GM12878 (cell line): Measurements from ENCODE around the gene RAB36. TPM values are rescaled to one million over a fixed set of nuclear protein-coding genes. Genes with fewer than 3 reads are reported as not detected.

Source experiments
- ATAC-seq: fragments of 200-7000 bp; cut with Tn5 transposase; 3 replicates; pipeline ENCODE4 v1.9.1; 2020; ENCODE audit warnings: mild to moderate bottlenecking, moderate library complexity
- BruUV-seq: library from RNA; stranded (reverse); fragments of 400-500 nt; replicated peaks from 2 replicates; lab custom pipeline; 2021; lab: Mats Ljungman, UMichigan
- CTCF ChIA-PET: fragments of 300-600 bp; sonication (Branson Sonifier 250); formaldehyde crosslinking; extraction: SDS; loops from one replicate; lab custom pipeline; 2021; ENCODE audit warnings: inconsistent platforms; lab: Yijun Ruan, JAX
- POLR2A ChIA-PET: fragments of 350-600 bp; formaldehyde crosslinking; extraction: SDS; loops from one replicate; lab custom pipeline; 2021; ENCODE audit warnings: inconsistent platforms; lab: Charles Lee
- RAD21 ChIA-PET: fragments of 300-600 bp; sonication (Branson Sonifier 250); formaldehyde crosslinking; loops from one replicate; lab custom pipeline; 2023; ENCODE audit warnings: antibody characterized with exemption; ENCODE audit not compliant: unreplicated experiment; lab: Charles Lee
- SMC1A ChIA-PET: fragments of 300-600 bp; sonication (Branson Sonifier 250); formaldehyde crosslinking; loops from one replicate; lab custom pipeline; 2023; ENCODE audit not compliant: unreplicated experiment, uncharacterized antibody; lab: Charles Lee
- DNase-seq: peaks from one replicate; pipeline ENCODE4 v3.0.0-alpha.2; 2011; ENCODE audit warnings: low read depth, low spot score
- FAIRE-seq: peaks from 3 replicates; lab custom pipeline; 2011; peaks lifted over from hg19 to GRCh38; lab: Jason Lieb, UNC
- H2AFZ ChIP-seq: 2 replicates; pipeline ENCODE4 v1.6.0; 2011; ENCODE audit warnings: low read depth, low read length, control low read depth; ENCODE audit not compliant: control insufficient read depth
- H3K27ac ChIP-seq: 2 replicates; pipeline ENCODE4 v1.5.1; 2011; ENCODE audit warnings: control low read depth; ENCODE audit not compliant: control insufficient read depth, insufficient read depth
- H3K27me3 ChIP-seq, 2 experiments: replicated peaks in 1 of 2; 2 replicates each; pipeline versions ENCODE4 v1.6.0 to v1.6.1; 2011; ENCODE audit warnings: low read length in 1 of 2; ENCODE audit not compliant: control insufficient read depth in 2 of 2, insufficient read depth in 2 of 2
- H3K36me3 ChIP-seq, 2 experiments: 2 replicates each; pipeline ENCODE4 v1.5.1; 2011; ENCODE audit warnings: low read length in 1 of 2; ENCODE audit not compliant: control insufficient read depth in 2 of 2, insufficient read depth in 2 of 2
- H3K4me1 ChIP-seq: 2 replicates; pipeline ENCODE4 v1.6.1; 2011; ENCODE audit warnings: mild to moderate bottlenecking, low read length, moderate library complexity, mixed read lengths; ENCODE audit not compliant: control insufficient read depth, insufficient read depth
- H3K4me2 ChIP-seq: 2 replicates; pipeline ENCODE4 v1.6.0; 2011; ENCODE audit warnings: control low read depth; ENCODE audit not compliant: control insufficient read depth, insufficient read depth
- H3K4me3 ChIP-seq: fragments of 200-600 bp; sonication (generic); 2 replicates; pipeline ENCODE4 v1.5.1; 2016
- H3K79me2 ChIP-seq: 2 replicates; pipeline ENCODE4 v1.6.0; 2011; ENCODE audit warnings: low read length; ENCODE audit not compliant: control insufficient read depth, insufficient read depth
- H3K9ac ChIP-seq: 2 replicates; pipeline ENCODE4 v1.8.0; 2011; ENCODE audit warnings: low read length, control low read depth, mixed read lengths; ENCODE audit not compliant: control insufficient read depth, insufficient read depth
- H3K9me3 ChIP-seq: replicated peaks from 3 replicates; pipeline ENCODE4 v1.5.1; 2011; ENCODE audit warnings: mild to moderate bottlenecking, low read length; ENCODE audit not compliant: control insufficient read depth, insufficient read depth
- H4K20me1 ChIP-seq: 2 replicates; pipeline ENCODE4 v1.6.0; 2011; ENCODE audit not compliant: control insufficient read depth, insufficient read depth
- ATF7 ChIP-seq: fragments of 450-650 bp; IDR thresholded peaks from 2 replicates; pipeline ENCODE4 v1.6.1; 2016; ENCODE audit warnings: low read depth, mild to moderate bottlenecking
- BACH1 ChIP-seq: fragments of 450-650 bp; IDR thresholded peaks from 2 replicates; pipeline ENCODE4 v1.6.1; 2017; ENCODE audit warnings: mild to moderate bottlenecking, borderline replicate concordance
- CEBPB ChIP-seq, 2 experiments: fragments of 150-350 bp in 1 of 2; IDR thresholded peaks; 2 replicates each; pipeline ENCODE4 v1.6.1; 2012 to 2014; ENCODE audit warnings: low read depth in 2 of 2, low read length in 2 of 2, borderline replicate concordance in 1 of 2, inconsistent platforms in 1 of 2
- CEBPZ ChIP-seq: fragments of 150-350 bp; IDR thresholded peaks from 2 replicates; pipeline ENCODE4 v1.6.1; 2016; ENCODE audit warnings: low read depth, low read length
- IRF4 ChIP-seq: IDR thresholded peaks from 2 replicates; pipeline ENCODE4 v1.6.1; 2011; ENCODE audit warnings: low read depth, low read length
- MTA3 ChIP-seq: IDR thresholded peaks from 2 replicates; pipeline ENCODE4 v1.6.1; 2012; ENCODE audit warnings: low read length, inconsistent platforms, borderline replicate concordance
- RELB ChIP-seq: fragments of 450-650 bp; IDR thresholded peaks from 2 replicates; pipeline ENCODE4 v1.6.1; 2017; ENCODE audit warnings: low read depth, mild to moderate bottlenecking, moderate library complexity
- SRF ChIP-seq, 2 experiments: IDR thresholded peaks; 2 replicates each; pipeline ENCODE4 v1.6.1; 2011; ENCODE audit warnings: low read depth in 2 of 2, low read length in 2 of 2, mild to moderate bottlenecking in 1 of 2, moderate library complexity in 1 of 2
- USF2 ChIP-seq: IDR thresholded peaks from 2 replicates; pipeline ENCODE4 v1.6.1; 2011; ENCODE audit warnings: low read depth, low read length, improper control_type of control experiment, borderline replicate concordance
- ZBTB11 ChIP-seq: fragments of 450-650 bp; formaldehyde crosslinking; IDR thresholded peaks from 2 replicates; pipeline ENCODE4 v1.5.0; 2022; ENCODE audit warnings: mild to moderate bottlenecking, missing genetic modification characterization
- WGBS: methylation state at CpG from one replicate; pipeline ENCODE4 v1.1.6; 2016; ENCODE audit warnings: low lambda C conversion rate; ENCODE audit not compliant: insufficient replicate concordance, insufficient coverage; ENCODE audit errors: missing lambda C conversion rate; 5-methylcytosine and 5-hydroxymethylcytosine counted together
- in situ Hi-C: fragments of 300-500 bp; cut with MboI; formaldehyde crosslinking; loops from 9 replicates; pipeline ENCODE4 v1.14.3; 2018; ENCODE audit warnings: mixed read lengths
- intact Hi-C: fragments of 100-400 bp; cut with micrococcal nuclease; formaldehyde crosslinking; loops from one replicate; pipeline ENCODE4 v1.14.2; 2022; ENCODE audit not compliant: unreplicated experiment
- polyA plus RNA-seq, 11 experiments: library from polyadenylated mRNA; depleted of rRNA in 4 of 11; unstranded in 6 of 11; stranded (reverse) in 5 of 11; fragments of >200 nt; fragmentation: Nextera tagmentation in 4 of 11; fragmentation: Illumina TruSeq in 1 of 11; extraction: Ambion mirVana in 4 of 11; extraction: Trizol in 1 of 11; gene quantifications; 1 replicate in 1 of 11; 2 replicates in 10 of 11; pipeline versions ENCODE4 v1.2.1 to v1.2.3, GENCODE V29; 2011 to 2016; ENCODE audit warnings: inconsistent platforms in 2 of 11, missing spikeins in 2 of 11, low read depth in 1 of 11
- total RNA-seq, 4 experiments: library from RNA; depleted of rRNA in 3 of 4; stranded (reverse); fragments of >200 nt in 3 of 4; fragmentation: Illumina TruSeq in 1 of 4; extraction: Trizol in 1 of 4; gene quantifications; 2 replicates each; pipeline versions ENCODE4 v1.2.1 to v1.2.3, GENCODE V29; 2013 to 2021
- TF ChIP-seq, protein P1 (sequence below): fragments of 450-650 bp; formaldehyde crosslinking; IDR thresholded peaks from 2 replicates; pipeline ENCODE4 v1.4.0; 2022; ENCODE audit warnings: mild to moderate bottlenecking, moderate library complexity

RAB36 gene
- total and polyA plus RNA-seq, 10 of the 15 experiments (the other 5 are each of a cell fraction or from before 2014, with no cell fraction given), result 0.31 to 2.7 (median 1.1) TPM

DNA sequence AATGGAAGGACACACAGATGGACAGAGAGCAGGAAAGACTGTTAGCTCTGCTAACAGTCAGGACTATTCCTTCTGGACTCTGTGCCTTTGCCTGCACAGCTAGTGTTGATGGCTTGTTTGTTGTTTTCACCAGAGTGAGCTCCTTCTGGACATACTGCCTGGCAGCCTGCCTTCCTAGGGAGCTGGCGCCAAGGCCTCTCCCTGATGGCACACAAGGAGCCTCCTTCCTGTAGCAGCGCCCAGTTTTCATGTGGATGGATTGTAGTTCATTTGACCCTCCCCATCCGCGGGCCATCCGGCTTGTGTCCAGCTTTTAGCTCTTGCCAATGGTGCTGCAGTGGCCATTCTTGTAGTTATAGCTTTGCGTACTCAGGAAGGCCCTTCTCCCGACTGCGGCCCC is 18.4 kb downstream of the RAB36 start:
- Histone ChIP-seq H3K9ac (no peak overlapping the region), H3K4me1 (no peaks in the 10 kb centered on the region), H3K27ac (no peak overlapping the region), H2AFZ (no peak overlapping the region), H3K4me2 (no peak overlapping the region), H3K9me3 (no peaks in the 10 kb centered on the region), H3K79me2 (no peaks in the 10 kb centered on the region), H3K4me3 (no peak overlapping the region), H3K36me3 (no peaks in the 10 kb centered on the region), H4K20me1 (no peaks in the 10 kb centered on the region), H3K27me3 (no peaks in the 10 kb centered on the region)
- FAIRE-seq, result no peak
- 72% methylated on average over 8 of the region's 8 CpGs for WGBS
- intact Hi-C loops (no loop called here), in situ Hi-C loops (no loop called here)
- no peak for ATAC-seq
- ChIA-PET POLR2A (no interaction called here), SMC1A (interaction anchor here (1.0 to 1.2 kb wide), 2 partner anchors 118 to 204 kb away, joined by 3 to 4 read pairs; no protein-coding TSS in a partner anchor), CTCF (interaction anchor here (0.8 to 1.6 kb wide), 7 partner anchors 10 to 204 kb away, joined by 3 to 5 read pairs (median 4); no protein-coding TSS in a partner anchor), RAD21 (no interaction called here)
- no peak for DNase-seq
- no TSS peak for BruUV-seq
- TF ChIP-seq USF2 (no peak), ZBTB11 (no peak), IRF4 (no peak), CEBPZ (no peak), RELB (no peak), SRF (IDR thresholded peaks at IDR 0.05; ENCODE audit: low read depth in 2 of 2, low read length in 2 of 2) (no peak), MTA3 (no peak), ATF7 (no peak), BACH1 (no peak), CEBPB (IDR thresholded peaks at IDR 0.05; ENCODE audit: borderline replicate concordance in 1 of 2, low read depth in 2 of 2, low read length in 2 of 2) (no peak)
- TF ChIP-seq, protein P1, sequence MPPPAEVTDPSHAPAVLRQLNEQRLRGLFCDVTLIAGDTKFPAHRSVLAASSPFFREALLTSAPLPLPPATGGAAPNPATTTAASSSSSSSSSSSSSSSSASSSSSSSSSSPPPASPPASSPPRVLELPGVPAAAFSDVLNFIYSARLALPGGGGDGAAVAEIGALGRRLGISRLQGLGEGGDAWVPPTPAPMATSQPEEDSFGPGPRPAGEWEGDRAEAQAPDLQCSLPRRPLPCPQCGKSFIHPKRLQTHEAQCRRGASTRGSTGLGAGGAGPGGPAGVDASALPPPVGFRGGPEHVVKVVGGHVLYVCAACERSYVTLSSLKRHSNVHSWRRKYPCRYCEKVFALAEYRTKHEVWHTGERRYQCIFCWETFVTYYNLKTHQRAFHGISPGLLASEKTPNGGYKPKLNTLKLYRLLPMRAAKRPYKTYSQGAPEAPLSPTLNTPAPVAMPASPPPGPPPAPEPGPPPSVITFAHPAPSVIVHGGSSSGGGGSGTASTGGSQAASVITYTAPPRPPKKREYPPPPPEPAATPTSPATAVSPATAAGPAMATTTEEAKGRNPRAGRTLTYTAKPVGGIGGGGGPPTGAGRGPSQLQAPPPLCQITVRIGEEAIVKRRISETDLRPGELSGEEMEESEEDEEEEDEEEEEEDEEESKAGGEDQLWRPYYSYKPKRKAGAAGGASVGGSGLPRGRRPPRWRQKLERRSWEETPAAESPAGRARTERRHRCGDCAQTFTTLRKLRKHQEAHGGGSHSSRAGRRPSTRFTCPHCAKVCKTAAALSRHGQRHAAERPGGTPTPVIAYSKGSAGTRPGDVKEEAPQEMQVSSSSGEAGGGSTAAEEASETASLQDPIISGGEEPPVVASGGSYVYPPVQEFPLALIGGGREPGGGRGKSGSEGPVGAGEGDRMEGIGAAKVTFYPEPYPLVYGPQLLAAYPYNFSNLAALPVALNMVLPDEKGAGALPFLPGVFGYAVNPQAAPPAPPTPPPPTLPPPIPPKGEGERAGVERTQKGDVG (CRISPR knock-in tag), result no peak
